A549 treated with DMSO at 1 μM for 4 hours (cell line): ENCODE data around the gene LHPP. TPM values are rescaled to one million over a fixed set of nuclear protein-coding genes. Genes with fewer than 3 reads are reported as not detected.

Experiments used
- total RNA-seq: library from RNA; stranded (reverse); fragments of 200-300 nt; extraction: Qiagen RNA extraction; gene quantifications from 5 replicates; pipeline ENCODE4 v1.2.3, GENCODE V29; 2022; ENCODE audit warnings: low read depth

Gene LHPP, protein sequence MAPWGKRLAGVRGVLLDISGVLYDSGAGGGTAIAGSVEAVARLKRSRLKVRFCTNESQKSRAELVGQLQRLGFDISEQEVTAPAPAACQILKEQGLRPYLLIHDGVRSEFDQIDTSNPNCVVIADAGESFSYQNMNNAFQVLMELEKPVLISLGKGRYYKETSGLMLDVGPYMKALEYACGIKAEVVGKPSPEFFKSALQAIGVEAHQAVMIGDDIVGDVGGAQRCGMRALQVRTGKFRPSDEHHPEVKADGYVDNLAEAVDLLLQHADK
- total RNA-seq = 11.0 to 12.2 TPM (median 11.6 TPM) in 5 replicates

DNA sequence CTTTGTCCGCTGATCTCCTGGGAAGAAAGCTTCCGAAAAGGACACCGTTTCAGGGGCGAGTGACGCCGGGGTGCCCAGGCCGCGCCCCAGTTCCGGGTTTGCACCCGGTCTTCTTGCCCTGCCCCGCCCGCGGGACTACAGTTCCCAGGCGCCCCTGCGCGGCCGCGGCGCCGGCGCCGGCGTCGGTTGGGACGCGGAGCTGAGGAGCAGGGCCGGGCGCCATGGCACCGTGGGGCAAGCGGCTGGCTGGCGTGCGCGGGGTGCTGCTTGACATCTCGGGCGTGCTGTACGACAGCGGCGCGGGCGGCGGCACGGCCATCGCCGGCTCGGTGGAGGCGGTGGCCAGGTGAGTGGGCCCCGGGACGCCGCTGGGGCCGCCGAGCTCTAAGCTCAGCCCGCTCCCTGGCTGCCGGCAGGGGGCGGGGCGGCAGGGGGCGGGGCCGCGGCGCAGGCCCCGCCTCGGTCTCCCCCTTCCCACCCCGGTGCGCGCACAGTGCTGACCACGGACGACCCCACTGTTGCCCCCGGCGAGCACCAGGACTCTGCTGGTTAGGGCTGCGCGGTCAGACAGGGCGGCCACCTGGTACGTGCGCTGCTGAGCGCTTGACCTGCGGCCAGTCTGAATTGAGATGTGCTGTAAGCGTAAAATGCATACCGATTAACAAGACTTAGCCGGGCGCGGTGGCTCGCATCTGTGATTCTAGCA, at the start of gene LHPP:
TSS of gene LHPP (plus strand) at position 182 of the 706 bp plus-strand sequence. CDS start at position 222, 40 bp downstream.

DNA sequence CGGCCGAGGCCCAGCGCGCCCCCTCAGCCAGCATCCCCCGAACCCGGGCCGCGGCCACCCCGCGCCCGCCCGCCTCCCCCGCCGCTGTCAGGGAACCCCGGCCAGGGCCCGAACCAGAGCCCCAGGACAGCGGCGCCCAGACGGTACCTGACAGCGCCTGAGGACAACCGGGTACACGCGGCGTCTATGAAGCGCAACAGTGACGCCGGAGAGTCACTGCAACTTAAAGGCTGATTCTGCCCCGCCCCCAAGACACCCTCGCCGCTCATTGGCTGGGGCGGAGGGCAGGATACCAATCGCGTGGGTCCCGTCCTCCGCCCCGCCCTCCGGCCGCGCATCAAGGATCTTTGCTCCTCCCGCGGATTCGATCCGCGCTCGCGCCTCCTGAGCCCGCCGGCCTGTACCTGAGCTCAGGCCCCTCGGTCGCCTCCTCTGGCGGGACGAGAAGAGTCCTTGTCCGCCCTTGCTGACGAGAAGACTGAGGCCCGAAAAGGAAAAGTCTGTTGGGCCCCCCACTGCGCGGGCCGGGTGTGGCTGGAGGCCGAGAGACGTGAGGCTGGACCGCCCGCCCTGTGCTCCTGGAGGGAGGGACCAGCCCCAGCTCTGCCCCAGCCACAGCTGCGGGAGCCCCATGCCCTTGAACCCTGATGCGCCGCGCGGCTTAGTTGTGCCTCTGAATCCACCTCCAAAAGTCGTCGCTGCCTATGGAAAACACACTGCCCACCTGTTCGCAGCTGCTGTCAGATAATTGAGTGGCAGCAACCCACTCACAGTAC, 42.7 kb upstream of the LHPP start, which contains the start of gene OAT:
TSS of gene OAT (minus strand) at position 198 of the 776 bp plus-strand sequence. CDS start 6,752 bp downstream, outside the sequence.

GRCh38 chr10:124450012-124450782, 11.4 kb upstream of the LHPP start, which contains the start of gene NKX1-2:
TSS of gene NKX1-2 (minus strand) at chr10:124450035. CDS start at chr10:124449943, 92 bp downstream.

Other genes starting within 250 kb of the LHPP start
- 63.2 to 96.4 TPM (median 76.3 TPM) in 5 replicates for gene OAT, start 42.9 kb upstream of the LHPP start, total RNA-seq
- gene NKX1-2, start 11.8 kb upstream of the LHPP start, total RNA-seq = 0.03 to 0.04 TPM in 2 of 5 replicates, not detected in the others